SIG-M5 treated with dmso at 0.1 percent for 504 hours (cell line): ENCODE data around the gene PKD1.

Experiments
- DNase-seq: peaks from one replicate; lab custom pipeline; 2025; ENCODE audit not compliant: unreplicated experiment; lab: John Stamatoyannopoulos, UW

Gene PKD1

DNA sequence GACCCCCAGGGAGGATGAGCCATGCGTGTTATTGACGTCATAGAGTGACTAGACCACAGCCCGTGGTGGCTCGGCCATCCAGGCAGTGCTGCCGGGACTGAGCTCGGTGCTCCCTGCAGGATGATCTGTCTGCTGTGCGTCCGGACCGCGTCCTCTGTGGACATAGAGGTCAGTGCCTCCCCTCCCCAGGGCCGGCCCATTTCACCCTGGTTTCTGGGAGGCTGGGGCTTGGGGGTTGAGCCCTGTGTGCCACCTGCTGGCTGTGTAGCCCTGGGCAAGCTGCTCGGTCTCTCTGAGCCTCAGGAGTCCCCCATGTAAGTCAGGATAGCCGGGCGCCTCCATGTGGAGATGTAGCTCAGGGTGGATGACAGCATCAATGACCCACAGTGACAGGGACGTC lies 79.6 kb downstream of the PKD1 start:
- DNase-seq, result no peak

GRCh38 chr16:2054543-2055245 lies 81.0 kb downstream of the PKD1 start:
- DNase-seq, result no peak

DNA sequence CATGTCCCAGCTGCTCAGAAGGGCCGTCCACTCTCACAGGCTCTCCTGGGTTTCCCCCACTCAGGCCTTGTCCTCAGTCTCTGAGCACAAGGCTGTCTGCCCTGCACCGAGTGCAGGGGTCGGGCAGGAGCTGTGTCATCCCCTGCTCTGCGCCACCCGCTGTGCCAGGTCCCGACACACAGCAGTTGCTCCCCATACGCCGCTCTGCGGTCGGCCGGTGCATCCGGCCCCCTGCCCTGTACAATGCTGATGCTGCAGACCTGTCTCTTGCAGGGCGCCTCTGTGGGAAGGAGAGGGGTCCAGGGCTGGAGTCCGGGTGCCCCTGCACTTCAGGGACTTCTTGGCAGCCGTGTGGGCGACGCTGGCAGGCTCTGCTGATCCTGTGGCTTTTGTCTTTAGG lies 81.8 kb downstream of the PKD1 start:
- no peak for DNase-seq

GRCh38 chr16:2053211-2053610 lies 82.5 kb downstream of the PKD1 start:
- no peak for DNase-seq

DNA sequence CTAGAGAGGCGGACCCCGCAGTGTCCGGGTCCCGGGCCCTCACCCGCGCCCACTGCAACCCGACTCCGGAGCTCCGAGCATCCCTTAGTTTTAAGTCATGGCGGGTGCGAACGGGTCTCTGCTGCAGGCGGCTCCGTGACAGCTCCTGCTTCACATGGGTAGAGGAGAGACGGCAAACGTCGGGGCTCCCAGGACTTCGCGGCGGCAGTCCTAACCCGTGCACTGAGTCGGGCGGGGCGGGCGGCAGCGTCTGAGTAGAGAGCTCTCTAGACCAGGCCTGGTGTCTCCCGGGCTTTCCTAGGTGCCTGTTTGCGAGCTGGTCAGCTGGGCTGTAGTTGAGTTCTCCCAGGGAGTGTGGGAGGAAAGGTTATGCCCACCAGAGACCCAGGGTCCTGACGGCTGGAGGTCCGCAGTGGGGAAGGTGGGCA lies 87.6 kb downstream of the PKD1 start:
- no peak for DNase-seq

GRCh38 chr16:2047330-2048115 lies 88.2 kb downstream of the PKD1 start, which contains the start of the genes NTHL1 and TSC2:
Gene NTHL1 (minus strand): TSS chr16:2047834. CDS start chr16:2047823, 11 bp downstream.
Gene TSC2 (plus strand): TSS chr16:2047985. CDS start chr16:2048616, 631 bp downstream.
- peak; percentile 89 for DNase-seq

DNA sequence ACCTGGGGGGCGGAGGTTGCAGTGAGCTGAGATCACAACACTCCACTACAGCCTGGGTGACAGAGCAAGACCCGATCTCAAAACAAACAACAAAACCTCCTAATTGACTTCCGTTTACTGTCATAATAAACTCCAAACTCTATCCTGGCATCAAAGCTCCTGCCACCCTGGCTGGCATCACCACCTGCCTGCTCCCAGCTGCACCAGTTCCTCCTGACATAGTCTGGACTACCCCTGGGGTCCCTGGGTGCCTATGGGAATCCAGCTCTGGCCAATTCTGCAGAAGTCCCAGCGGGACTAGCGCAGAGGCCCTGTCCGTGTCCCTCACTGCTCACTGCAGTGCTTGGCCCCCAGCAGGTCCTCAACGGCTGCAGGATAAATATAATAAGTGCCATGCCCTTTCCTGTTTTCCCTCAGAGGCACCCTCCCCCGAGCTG lies 88.8 kb downstream of the PKD1 start:
- DNase-seq, result no peak

DNA sequence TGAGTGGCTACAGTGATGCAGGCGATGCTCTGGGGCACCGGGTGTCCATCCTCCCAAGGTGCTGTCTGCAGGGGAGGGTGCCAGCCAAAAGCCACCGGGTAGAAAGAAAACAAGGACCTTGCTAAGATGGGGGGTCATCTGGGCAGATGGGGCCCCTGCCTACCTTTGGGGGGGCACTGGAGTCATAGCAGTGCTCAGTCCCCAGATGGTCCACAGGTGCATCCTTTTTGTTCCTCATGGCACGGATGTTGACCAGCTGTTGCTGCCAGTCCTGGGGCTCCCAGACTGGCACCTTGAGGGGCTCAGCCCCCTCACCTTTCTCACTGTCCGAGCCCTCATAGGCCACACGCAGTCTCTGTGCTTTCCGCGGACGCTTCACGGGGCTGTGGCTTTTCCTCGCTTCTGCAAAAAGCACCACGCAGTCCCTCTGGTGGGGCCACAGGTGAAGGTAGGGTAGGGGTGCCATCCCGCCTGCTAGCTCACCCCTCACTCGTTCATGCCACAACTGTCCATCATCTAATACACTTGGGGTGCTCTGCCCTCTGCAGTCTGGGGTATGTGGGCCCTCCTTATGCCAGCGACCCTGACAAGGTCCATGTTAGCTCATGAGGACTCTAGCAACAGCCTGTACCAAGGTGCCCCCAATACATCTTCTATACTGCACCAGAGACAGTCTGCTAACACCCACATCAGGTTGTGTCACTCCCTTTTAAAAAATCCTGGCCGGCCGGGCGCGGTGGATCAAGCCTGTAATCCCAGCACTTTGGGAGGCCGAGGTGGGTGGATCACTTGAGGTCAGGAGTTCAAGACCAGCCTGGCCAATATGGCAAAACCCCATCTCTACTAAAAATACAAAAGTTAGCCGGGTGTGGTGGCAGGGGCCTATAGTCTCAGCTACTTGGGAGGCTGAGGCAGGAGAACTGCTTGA lies 89.5 kb downstream of the PKD1 start:
- no peak for DNase-seq

GRCh38 chr16:2044541-2044940 lies 91.2 kb downstream of the PKD1 start:
- no peak for DNase-seq

- no peak for DNase-seq
Measured at GRCh38 chr16:2043667-2044451, 91.8 kb downstream of the PKD1 start.

DNA sequence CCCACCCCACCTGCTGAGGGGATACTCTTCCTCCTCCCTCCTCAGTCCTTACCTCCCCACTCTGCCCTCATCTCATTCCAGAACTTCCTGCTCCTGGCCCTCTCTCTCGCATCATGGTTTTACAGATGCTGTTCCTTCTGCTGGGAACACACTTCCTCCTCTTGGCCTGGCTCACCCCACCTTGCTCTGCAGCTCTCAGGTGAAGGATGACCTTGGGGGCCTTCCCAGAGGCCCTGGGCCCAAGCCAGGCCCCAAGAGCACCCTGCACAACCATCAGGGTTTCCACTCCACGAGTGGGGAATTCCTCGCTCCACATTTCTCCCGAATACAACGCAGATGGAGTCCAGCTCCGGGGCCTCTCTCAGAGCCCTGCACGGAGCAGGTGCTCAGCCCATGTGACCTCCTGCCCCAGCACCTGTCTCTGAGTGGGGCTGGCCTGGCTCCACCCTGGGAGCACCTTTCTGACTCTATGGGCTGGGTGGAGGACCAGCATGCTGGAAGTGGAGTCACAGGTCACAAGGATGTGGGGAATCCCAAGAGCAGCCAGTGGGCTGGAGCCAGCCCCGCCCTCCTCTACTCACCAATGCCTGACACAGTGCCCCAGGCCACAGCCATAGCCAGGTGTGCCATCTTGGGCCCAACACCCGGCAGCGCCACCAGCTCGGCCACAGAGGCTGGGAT lies 92.6 kb downstream of the PKD1 start:
- DNase-seq, result no peak

GRCh38 chr16:2042171-2042985 lies 93.3 kb downstream of the PKD1 start:
- DNase-seq, result no peak

- no peak for DNase-seq
Measured at GRCh38 chr16:2040787-2041522, 94.7 kb downstream of the PKD1 start.

GRCh38 chr16:2040041-2040786 lies 95.5 kb downstream of the PKD1 start:
- DNase-seq, result no peak

GRCh38 chr16:2039274-2040031 lies 96.2 kb downstream of the PKD1 start:
- peak; percentile 16 for DNase-seq
